Skeletal muscle tissue (tissue), 4 donors: ENCODE results near the gene TMPRSS11F. TPM values are rescaled to one million over a fixed set of nuclear protein-coding genes. Genes with fewer than 3 reads are reported as not detected.

Source experiments
- H3K27ac ChIP-seq: one replicate; pipeline ENCODE4 v1.7.0; 2013; ENCODE audit warnings: mild to moderate bottlenecking, low read depth, low read length, inconsistent platforms
- H3K27me3 ChIP-seq, 3 donors: one replicate each; pipeline ENCODE4 v1.7.0; 2013; ENCODE audit warnings: low read length in 3 of 3; ENCODE audit not compliant: control insufficient read depth in 3 of 3, insufficient read depth in 3 of 3
- H3K36me3 ChIP-seq, 3 donors: one replicate each; pipeline ENCODE4 v1.7.0; 2013; ENCODE audit warnings: low read length in 3 of 3; ENCODE audit not compliant: control insufficient read depth in 3 of 3, insufficient read depth in 3 of 3
- H3K4me1 ChIP-seq, 3 donors: one replicate each; pipeline ENCODE4 v1.7.0; 2013; ENCODE audit warnings: low read length in 3 of 3, mild to moderate bottlenecking in 3 of 3; ENCODE audit not compliant: control insufficient read depth in 3 of 3, insufficient read depth in 3 of 3
- H3K4me3 ChIP-seq, 3 donors: one replicate each; pipeline ENCODE4 v1.7.0; 2013; ENCODE audit warnings: low read length in 3 of 3
- H3K9ac ChIP-seq, 3 donors: one replicate each; pipeline ENCODE4 v1.7.0; 2013; ENCODE audit warnings: low read length in 3 of 3, mild to moderate bottlenecking in 3 of 3, moderate library complexity in 2 of 3, low read depth in 1 of 3
- H3K9me3 ChIP-seq, 3 donors: one replicate each; pipeline ENCODE4 v1.7.0; 2013; ENCODE audit warnings: low read length in 3 of 3; ENCODE audit not compliant: control insufficient read depth in 3 of 3
- total RNA-seq: library from RNA; depleted of rRNA; stranded (reverse); fragments of >200 nt; gene quantifications from one replicate; pipeline ENCODE4 v1.2.3, GENCODE V29; 2014
- donor health status: Osteomylitis.

The TMPRSS11F gene
- total RNA-seq, 1 donor from 2014 or later, result not detected

GRCh38 chr4:68148800-68149685 is 19.4 kb upstream of the TMPRSS11F start:
- Histone ChIP-seq H3K4me3 (no peak overlapping the region), H3K27me3 (no peaks in the 10 kb centered on the region), H3K9me3 (no peaks in the 10 kb centered on the region), H3K4me1 (no peaks in the 10 kb centered on the region), H3K36me3 (no peaks in the 10 kb centered on the region), H3K9ac (no peak overlapping the region), H3K27ac (no peak overlapping the region)

GRCh38 chr4:68147079-68147478 is 17.4 kb upstream of the TMPRSS11F start:
- H3K36me3 ChIP-seq, result no peaks in the 10 kb centered on the region
- H3K9ac ChIP-seq, result no peak overlapping the region
- H3K9me3 ChIP-seq, result no peaks in the 10 kb centered on the region
- no peaks in the 10 kb centered on the region for H3K27me3 ChIP-seq
- H3K4me1 ChIP-seq, result no peaks in the 10 kb centered on the region
- H3K4me3 ChIP-seq, result no peak overlapping the region
- no peak overlapping the region for H3K27ac ChIP-seq

- Histone ChIP-seq H3K36me3 (no peaks in the 10 kb centered on the region), H3K9me3 (no peaks in the 10 kb centered on the region), H3K27ac (no peak overlapping the region), H3K27me3 (no peaks in the 10 kb centered on the region), H3K4me3 (no peak overlapping the region), H3K4me1 (no peaks in the 10 kb centered on the region), H3K9ac (no peak overlapping the region)
Measured at GRCh38 chr4:68145261-68145660, 15.6 kb upstream of the TMPRSS11F start.

GRCh38 chr4:68141852-68142251 is 12.2 kb upstream of the TMPRSS11F start:
- Histone ChIP-seq H3K9ac (no peak overlapping the region), H3K4me3 (no peak overlapping the region), H3K4me1 (no peaks in the 10 kb centered on the region), H3K9me3 (no peaks in the 10 kb centered on the region), H3K27me3 (no peaks in the 10 kb centered on the region), H3K36me3 (no peaks in the 10 kb centered on the region), H3K27ac (no peak overlapping the region)

- Histone ChIP-seq H3K27ac (no peak overlapping the region), H3K36me3 (no peaks in the 10 kb centered on the region), H3K4me1 (no peaks in the 10 kb centered on the region), H3K4me3 (no peak overlapping the region), H3K9ac (no peak overlapping the region), H3K9me3 (no peaks in the 10 kb centered on the region), H3K27me3 (no peaks in the 10 kb centered on the region)
Measured at GRCh38 chr4:68132342-68132741, 2.7 kb upstream of the TMPRSS11F start.

- Histone ChIP-seq H3K9ac (no peak overlapping the region), H3K9me3 (peaks cover 0 to 3% (median 0%) of the 10 kb centered on the region in 3 donors), H3K27ac (no peak overlapping the region), H3K36me3 (no peaks in the 10 kb centered on the region), H3K4me3 (no peak overlapping the region), H3K4me1 (no peaks in the 10 kb centered on the region), H3K27me3 (no peaks in the 10 kb centered on the region)
Measured at GRCh38 chr4:68124262-68124661, 5.4 kb downstream of the TMPRSS11F start.

- peaks cover 0 to 3% (median 0%) of the 10 kb centered on the region in 3 donors for H3K9me3 ChIP-seq
- H3K27ac ChIP-seq, result no peak overlapping the region
- H3K9ac ChIP-seq, result no peak overlapping the region
- no peaks in the 10 kb centered on the region for H3K36me3 ChIP-seq
- H3K4me3 ChIP-seq, result no peak overlapping the region
- H3K27me3 ChIP-seq, result no peaks in the 10 kb centered on the region
- H3K4me1 ChIP-seq, result no peaks in the 10 kb centered on the region
Measured at GRCh38 chr4:68123525-68123924, 6.1 kb downstream of the TMPRSS11F start.

- Histone ChIP-seq H3K36me3 (no peaks in the 10 kb centered on the region), H3K4me1 (no peaks in the 10 kb centered on the region), H3K27me3 (no peaks in the 10 kb centered on the region), H3K9ac (no peak overlapping the region), H3K9me3 (peaks cover 0 to 3% (median 0%) of the 10 kb centered on the region in 3 donors), H3K4me3 (no peak overlapping the region), H3K27ac (no peak overlapping the region)
Measured at GRCh38 chr4:68119921-68120320, 9.7 kb downstream of the TMPRSS11F start.

GRCh38 chr4:68110441-68110840 is 19.2 kb downstream of the TMPRSS11F start:
- Histone ChIP-seq H3K9me3 (no peaks in the 10 kb centered on the region), H3K4me3 (no peak overlapping the region), H3K4me1 (no peaks in the 10 kb centered on the region), H3K27me3 (no peaks in the 10 kb centered on the region), H3K36me3 (no peaks in the 10 kb centered on the region), H3K9ac (no peak overlapping the region), H3K27ac (no peak overlapping the region)

GRCh38 chr4:68109868-68110267 is 19.8 kb downstream of the TMPRSS11F start:
- H3K4me1 ChIP-seq, result no peaks in the 10 kb centered on the region
- H3K27ac ChIP-seq, result no peak overlapping the region
- H3K4me3 ChIP-seq, result no peak overlapping the region
- H3K36me3 ChIP-seq, result no peaks in the 10 kb centered on the region
- H3K9me3 ChIP-seq, result no peaks in the 10 kb centered on the region
- H3K9ac ChIP-seq, result no peak overlapping the region
- H3K27me3 ChIP-seq, result no peaks in the 10 kb centered on the region
